HG03565 (cell line): Measurements from ENCODE around the gene DICER1.

Experiments
- ATAC-seq: cut with Tn5 transposase; IDR thresholded peaks from one replicate; pipeline ENCODE4 v1.9.1; 2021; ENCODE audit warnings: mild to moderate bottlenecking, moderate library complexity; ENCODE audit not compliant: unreplicated experiment

The DICER1 gene

DNA sequence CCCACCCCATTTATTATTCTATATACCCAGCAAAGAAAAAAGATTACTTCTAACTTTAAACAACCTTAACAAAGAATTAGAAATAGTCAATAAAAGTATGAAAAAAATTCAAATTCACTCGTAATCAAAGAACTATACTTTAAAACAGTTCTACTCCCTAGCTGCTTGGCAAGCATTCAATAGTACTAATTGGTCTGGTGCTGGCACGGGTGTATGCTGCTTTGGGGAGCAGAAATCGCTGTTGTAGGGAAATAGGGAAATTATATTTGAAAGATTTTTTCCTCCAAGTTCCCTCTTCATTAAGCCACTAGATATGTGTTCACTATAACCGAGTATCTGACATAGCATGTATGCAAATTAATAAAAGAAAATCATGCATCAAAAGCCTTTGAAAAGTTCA lies 65.7 kb downstream of the DICER1 start:
- ATAC-seq, result no peak

DNA sequence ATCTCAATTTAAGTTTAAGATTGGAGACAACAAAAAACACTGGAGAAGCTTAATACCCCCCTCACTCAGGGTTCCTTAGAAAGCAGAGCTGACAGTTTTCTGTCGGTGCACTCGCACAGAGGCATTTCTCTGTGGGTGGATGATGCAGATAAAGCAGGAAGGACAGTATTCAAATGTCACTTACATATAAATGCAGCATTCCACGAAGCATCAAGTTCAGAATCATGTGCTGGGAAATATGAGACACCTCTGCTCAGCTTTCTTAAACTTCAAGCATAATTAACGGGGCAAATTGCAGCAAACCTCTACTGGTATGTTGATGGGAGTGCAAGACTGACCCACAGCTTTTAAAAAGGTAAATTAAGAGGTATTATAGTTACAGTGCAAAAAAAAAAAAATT lies 68.7 kb downstream of the DICER1 start:
- no peak for ATAC-seq

- no peak for ATAC-seq
Measured at GRCh38 chr14:95087619-95088018, 69.7 kb downstream of the DICER1 start.

GRCh38 chr14:95085321-95085720 lies 72.0 kb downstream of the DICER1 start:
- ATAC-seq, result no peak

DNA sequence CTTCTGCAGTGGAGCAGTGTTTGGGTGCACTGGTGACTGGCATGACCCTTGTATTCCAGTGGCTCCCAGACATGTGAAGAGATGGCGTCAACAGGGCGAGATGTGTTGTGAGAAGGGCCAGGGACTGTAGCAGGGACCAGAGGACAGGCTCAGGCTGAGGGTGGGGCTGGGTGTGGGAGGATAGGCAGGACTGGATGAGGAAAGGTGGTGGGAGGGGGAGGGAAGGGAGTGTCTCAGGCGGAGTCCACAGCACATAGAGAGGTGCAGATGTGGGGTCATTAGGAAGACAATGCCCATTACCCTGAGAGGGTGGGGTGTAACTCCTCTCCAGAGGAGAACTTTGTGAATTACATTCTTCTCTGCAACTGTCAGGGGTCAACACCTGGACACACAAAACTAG lies 78.5 kb downstream of the DICER1 start:
- ATAC-seq, result no peak

DNA sequence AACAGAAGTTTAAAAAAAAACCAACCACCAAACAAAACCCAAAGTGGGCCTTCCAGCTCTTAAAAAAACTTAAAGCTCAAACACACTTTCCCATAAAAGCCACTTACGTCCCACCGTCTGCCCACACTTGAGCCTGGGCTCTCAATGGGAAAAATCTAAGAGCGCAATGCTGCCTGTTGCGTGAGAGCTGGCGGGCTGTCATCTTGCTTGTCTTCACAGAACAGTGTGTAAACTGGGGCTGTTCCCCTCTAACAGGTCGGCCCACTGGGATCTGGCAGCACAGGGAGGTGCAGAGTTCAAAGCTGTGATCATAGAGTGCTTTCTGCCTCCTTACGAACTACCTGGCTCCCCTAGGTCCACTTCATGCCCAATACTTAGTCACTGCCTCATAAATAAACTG lies 80.0 kb downstream of the DICER1 start:
- ATAC-seq, result no peak

DNA sequence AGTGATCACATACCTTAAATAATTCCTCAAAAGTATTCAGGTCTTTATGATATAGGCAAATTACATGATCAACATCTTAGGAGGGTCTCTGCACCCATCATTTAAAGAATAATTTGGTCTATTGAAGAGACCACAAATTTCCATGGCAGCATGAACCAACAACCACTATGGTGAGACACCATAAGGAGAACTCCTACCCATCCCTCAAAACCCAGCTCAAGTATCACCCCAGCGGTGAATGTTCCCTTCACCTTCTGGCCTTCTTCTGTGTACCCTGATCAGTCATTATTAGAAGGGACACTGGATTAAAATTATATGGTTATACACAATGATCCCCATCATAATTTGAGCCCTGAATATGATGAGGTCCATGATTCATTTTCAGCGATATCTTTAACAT lies 81.5 kb downstream of the DICER1 start:
- ATAC-seq, result no peak

GRCh38 chr14:95073947-95074346 lies 83.4 kb downstream of the DICER1 start:
- no peak for ATAC-seq

DNA sequence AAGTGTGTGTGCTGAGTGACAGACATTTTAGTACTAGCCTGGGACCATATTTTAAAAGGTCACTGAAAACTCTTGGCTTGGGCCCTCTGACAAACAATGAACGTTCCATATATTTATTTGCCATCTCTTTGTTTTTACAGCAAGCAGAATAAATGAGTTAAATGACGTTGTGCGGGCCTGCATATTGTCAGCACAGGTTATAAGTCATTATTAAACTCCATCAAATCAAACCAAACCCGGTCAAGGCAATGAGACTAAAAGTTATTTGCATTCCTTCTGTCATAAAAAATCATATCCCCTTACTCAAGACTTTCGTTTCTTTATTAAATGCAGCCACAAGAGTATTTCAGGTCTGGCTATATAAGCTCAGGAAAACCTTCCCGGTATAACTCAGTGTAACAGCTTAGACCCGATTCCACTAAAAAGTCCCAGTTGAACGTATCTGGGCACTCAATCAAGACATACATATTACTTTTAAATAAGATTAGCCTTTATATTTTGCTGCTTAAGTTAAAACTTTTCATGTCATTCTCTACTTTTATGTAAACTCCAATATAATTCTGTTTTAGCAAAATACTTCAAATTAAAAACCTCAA lies 84.9 kb downstream of the DICER1 start:
- ATAC-seq, result no peak

DNA sequence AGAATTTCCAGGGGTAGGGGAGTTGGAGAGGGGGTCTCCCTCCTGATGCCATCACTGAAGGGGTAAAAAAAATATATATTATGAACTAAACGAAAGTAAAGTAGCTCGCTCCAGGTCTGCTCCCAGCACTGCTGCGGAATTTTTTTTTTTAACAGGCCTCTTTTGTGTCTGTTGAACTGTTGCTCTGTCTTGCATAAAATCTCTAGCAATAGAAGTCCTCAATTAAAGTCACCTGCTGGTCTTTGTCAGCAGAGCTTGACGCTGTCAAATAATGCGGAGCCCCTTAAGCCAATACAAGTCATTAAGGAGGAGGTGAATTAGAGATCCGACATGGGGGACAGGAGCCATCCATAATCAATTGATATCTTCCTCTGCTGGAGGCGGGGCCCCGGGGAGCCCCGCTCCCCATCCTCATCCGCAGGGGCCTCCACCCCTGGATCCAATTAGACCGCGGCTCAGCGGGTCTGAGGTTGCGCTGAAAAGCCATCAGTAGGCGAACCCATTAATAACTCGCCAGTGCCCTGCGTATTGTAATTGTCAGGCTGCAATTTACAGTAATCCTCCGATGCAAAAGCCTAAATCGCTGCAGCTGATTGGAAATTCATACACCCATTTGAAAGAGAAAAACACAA lies 85.6 kb downstream of the DICER1 start:
- ATAC-seq, result no peak

- ATAC-seq, result no peak
Measured at GRCh38 chr14:95070748-95071435, 86.4 kb downstream of the DICER1 start.

- ATAC-seq, result no peak
Measured at GRCh38 chr14:95069547-95069946, 87.8 kb downstream of the DICER1 start.

DNA sequence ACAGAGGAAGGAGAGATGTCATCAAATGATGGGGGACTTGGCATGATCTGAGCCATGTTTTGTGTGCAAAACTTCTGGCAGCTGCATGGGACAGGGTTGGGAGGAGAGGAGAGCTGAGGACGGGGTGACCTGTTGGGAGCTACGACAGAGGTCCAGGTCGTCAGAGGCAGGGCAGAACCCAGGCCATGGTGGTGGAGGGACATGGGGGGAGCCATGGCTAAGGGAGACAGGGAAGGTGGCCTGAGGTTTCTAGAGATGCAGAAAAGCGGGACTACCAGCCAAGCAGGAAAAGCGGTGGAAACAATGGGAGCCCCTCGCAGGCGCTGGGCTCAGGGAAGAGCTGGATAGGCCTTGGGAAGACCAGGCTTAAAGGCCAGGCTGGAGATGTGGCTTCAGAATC lies 88.3 kb downstream of the DICER1 start:
- ATAC-seq, result no peak

GRCh38 chr14:95068521-95068920 lies 88.8 kb downstream of the DICER1 start:
- ATAC-seq, result no peak

- no peak for ATAC-seq
Measured at GRCh38 chr14:95068080-95068479, 89.2 kb downstream of the DICER1 start.

GRCh38 chr14:95067526-95067925 lies 89.8 kb downstream of the DICER1 start:
- no peak for ATAC-seq

DNA sequence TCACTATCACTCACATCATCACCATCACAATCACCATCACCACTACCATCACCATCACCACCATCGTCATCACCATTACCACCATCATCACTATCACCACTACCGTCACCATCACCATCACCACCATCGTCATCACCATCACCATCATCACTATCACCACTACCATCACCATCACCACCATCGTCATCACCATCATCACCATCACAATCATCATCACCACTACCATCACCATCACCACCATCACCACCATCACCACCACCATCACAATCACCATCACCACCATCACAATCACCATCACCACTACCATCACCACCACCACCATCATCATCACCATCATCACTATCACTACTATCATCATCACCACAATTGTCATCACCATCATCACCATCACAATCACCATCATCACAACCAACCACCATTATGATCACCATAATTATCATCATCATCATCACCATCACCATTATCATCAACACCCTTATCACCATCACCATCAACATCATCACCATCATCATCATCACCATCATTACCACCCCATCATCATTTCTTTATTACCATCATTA lies 90.8 kb downstream of the DICER1 start:
- no peak for ATAC-seq

DNA sequence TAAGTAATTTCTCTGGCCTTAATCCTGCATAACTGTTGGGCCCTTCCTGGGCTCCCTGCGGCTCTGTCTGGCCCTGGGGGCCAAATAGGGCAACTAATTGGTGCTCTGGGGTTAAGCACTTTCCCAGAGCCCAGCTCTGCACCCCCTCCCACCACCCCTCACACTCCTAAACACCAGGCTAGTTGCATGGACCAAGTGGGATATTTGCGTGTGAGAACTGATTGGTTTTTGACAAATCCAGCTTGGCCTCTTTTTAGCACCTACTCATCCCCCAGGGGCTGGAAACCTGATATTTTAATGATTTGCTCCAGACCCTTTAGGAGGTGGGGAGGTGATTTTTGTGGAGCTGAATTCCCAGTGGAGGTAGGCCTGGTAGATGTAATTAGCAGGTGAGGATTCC lies 91.9 kb downstream of the DICER1 start:
- no peak for ATAC-seq

DNA sequence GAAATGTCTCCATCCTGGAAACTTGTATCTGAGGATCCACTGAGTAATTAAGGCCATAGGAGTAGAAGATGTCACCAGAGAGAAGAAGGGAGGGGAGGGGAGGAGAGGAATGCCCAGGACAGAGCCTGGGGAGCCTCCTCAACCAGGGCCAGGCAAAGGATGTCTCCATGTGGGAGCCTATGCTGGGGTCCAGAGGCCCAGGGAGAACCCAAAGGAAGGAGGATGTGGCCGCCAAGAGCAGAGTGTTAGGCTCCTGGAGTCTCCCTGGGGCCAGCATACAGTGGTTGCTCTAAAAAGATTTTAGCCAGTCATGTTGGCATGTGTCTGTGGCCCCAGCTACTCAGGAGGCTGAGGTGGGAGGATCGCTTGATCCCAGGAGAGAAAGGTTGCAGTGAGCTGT lies 92.6 kb downstream of the DICER1 start:
- no peak for ATAC-seq

GRCh38 chr14:95064256-95064655 lies 93.1 kb downstream of the DICER1 start:
- ATAC-seq, result no peak

- no peak for ATAC-seq
Measured at GRCh38 chr14:95063391-95063790, 93.9 kb downstream of the DICER1 start.

- ATAC-seq, result no peak
Measured at GRCh38 chr14:95062946-95063345, 94.4 kb downstream of the DICER1 start.
